Measurements from ENCODE around the gene CAPN9.
"Not testable (repeated sequence)": the region's sequence is repeated elsewhere in the genome, so short reads cannot be mapped to it uniquely, and the experiment has no call there.

CAPN9 gene

DNA sequence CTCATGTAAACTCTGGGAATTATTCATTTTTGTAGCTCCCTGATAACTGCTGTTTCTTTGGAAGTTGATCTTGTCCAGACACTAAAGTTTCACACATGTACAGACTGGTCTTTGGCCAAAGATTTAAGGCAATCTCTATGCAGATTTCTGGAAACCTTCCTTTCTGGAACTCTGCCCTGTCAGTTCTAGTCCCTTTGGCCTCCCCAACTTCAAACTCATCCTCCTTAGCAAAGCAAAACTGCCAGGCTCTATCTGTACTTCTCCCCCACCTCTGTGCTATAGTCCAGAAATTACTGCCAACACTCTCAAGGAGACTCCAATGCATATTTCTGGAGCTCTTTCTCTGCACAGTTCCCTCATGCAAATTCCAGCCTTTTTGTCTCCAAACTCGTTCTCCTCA, 84.6 kb downstream of the CAPN9 start:
- no peak for DNase-seq (ENCODE audit: low read depth)
- H3K4me3 ChIP-seq (ENCODE audit: low read depth, low read length) = no peak overlapping the region

DNA sequence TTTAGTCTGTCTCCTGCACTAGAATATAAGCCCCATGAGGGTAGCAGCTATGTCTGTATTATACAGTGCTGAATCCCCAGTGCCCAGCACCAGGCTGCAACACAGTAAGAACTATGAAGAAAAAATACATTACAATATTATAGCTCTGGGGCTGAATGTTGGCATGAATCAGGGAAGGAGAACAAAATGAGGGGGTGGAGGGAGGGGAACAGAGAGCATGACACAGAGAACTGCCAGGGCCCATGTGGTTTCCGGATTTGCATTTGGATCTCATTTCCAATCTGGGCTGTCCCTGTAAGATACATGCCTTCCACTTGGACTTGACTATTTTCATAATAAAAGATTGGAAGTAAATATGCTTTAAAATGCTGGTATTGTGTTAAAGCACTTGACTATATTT, 85.3 kb downstream of the CAPN9 start:
- no peak for DNase-seq (ENCODE audit: low read depth)
- H3K4me3 ChIP-seq (ENCODE audit: low read depth, low read length) = no peak overlapping the region

DNA sequence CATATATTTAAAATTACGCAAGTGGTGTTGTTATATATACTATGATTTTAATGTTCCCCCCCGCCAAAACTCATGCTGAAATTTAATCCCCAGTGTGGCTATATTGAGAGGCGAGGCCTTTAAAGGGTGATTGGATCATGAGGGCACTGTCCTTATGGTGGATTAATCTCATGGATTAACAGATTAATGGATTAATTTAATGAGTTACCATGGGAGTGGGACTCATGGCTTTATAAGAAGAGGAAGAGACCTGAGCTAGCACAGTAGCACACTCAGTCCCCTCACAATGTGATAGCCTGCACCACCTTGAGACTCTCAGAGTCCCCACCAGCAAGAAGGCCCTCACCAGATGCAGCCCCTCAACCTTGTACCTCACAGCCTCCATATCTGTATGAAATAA, 86.3 kb downstream of the CAPN9 start:
- no peak overlapping the region for H3K4me3 ChIP-seq (ENCODE audit: low read depth, low read length)
- no peak for DNase-seq (ENCODE audit: low read depth)

DNA sequence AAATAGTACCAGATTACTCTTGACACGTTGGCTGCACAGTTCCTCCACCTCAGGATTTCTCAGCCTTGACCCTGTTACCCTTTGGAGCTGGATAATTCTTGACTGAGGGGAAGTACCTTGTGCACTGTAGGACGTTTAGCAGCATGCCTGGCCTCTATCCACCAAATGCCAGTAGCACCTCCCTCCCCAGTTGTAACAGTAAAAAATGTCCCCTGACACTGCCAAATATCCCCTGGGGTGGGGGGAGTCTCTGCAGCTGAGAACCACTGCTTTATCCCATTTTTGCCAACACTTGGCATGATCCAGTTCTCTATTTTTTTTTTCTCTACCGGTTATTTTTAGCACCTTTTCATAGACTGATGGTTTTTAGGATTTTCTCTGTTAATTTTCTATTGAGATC, 87.1 kb downstream of the CAPN9 start:
- H3K4me3 ChIP-seq (ENCODE audit: low read depth, low read length) = no peak overlapping the region
- DNase-seq (ENCODE audit: low read depth) = no peak

DNA sequence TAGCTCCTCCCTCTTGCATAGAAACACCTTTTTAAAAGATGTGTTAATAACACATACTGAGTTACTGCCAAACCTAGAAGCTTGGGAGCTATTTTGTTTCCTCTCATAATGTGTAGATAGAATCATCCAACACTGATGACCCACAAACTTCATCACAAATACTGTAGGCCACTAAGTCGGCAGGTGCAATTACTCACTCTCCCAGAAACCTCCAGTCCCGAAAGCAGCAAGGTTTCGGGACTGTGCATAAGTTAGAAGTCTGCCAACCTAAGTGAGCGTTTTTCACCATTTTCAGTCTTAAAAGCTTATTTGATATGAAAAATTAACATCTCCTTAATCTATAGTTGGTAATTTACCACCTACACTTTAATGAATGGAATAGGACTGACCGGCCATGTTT, 89.2 kb downstream of the CAPN9 start:
- DNase-seq (ENCODE audit: low read depth) = no peak
- no peak overlapping the region for H3K4me3 ChIP-seq (ENCODE audit: low read depth, low read length)

DNA sequence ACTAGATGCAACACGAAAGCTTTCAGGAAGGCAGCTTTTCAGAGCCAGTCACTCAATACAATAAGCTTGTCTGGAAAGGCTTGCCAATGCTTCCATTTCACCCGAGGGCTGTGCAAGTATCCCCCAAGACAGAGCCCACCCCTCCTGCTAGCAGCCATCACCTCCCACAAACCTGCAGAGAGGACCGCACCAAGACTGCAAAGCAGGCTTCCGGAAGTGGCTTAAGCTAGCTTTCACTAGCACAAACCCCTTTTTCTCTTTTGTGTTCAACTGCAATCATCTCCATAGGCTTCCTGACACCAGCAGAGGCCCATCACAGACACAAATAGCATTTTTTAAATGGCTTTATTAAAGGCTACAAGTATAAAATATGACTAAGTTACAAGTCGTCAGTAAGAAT, 89.6 kb downstream of the CAPN9 start:
- H3K4me3 ChIP-seq (ENCODE audit: low read depth, low read length) = no peak overlapping the region
- no peak for DNase-seq (ENCODE audit: low read depth)

DNA sequence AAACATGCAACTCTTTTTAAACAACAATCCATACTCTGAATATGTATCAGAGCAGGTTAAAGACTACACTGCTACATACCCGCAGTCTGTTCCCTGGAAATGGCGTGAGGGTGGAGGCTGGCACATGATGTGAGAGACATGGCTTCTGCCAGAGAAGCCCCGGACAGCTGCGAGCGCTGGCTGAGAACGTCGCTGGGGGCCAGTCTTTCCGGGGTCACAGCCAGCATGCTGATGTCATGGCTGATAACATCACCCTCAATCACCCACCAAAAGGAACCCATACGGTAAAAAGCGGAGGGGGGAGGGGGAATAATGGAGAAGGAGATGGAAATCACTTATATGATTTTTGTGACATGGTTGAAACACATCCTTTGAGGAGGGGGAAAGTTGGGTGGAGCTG, 92.0 kb downstream of the CAPN9 start:
- no peak overlapping the region for H3K4me3 ChIP-seq (ENCODE audit: low read depth, low read length)
- no peak for DNase-seq (ENCODE audit: low read depth)

DNA sequence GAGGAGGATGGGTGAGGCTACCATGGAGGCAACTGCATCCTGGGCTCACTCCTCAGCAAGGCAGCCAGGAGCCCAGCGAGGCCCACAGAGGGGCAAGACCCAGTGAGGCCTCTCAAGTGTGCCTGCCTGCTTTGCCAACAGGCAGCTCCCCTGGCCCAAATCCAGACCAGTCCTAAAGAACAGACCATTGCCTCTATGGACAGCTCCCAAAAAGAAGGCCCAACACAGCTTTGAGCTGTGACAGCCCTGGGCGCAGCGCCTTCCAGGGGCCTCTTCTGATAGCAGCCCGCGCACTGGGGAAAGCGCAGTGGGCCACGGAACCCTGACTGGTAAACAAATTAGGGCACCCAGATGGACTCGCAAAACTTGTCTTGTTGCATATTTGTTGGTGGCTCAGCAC, 95.6 kb downstream of the CAPN9 start:
- DNase-seq (ENCODE audit: low read depth) = no peak
- H3K4me3 ChIP-seq (ENCODE audit: low read depth, low read length) = no peak overlapping the region

DNA sequence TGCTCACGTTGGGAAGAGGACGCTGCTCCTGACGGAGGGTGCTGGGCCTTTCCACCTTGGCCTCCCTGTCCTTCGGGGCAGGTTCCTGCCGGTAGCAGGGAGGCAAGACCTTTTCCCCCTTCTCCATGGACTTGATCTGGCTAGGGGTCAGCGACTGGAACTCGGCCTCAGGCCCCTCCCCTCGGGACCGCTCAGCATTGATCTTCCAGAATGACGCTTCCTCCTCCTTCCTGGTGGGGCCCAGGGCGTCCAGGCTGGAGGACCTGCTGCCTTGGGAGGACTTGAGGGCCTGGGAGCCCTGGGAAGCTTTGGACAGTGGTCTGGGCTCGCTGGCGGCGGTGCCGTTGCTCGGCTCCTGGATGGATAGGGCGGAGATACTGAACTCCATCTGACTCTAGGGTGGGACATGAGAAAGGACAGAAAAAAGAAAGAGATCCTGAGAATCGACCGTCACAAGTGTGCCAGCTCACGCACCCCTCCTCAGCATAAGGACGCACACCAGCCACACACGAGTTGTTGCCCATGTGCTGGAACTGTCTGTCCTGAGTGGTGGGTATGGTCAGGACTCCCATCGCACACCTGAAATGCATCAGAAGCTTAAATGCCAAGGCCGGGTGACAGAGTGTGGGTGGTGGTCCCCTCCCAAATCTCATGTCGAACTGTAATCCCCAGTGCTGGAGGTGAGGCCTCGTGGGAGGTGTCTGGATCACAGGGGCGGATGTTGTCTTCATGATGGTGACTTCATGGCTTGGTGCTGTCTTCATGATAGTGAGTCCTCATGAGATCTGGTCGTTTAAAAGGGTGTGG, 96.5 kb downstream of the CAPN9 start:
- no peak for DNase-seq (ENCODE audit: low read depth)
- no peak overlapping the region for H3K4me3 ChIP-seq (ENCODE audit: low read depth, low read length)

DNA sequence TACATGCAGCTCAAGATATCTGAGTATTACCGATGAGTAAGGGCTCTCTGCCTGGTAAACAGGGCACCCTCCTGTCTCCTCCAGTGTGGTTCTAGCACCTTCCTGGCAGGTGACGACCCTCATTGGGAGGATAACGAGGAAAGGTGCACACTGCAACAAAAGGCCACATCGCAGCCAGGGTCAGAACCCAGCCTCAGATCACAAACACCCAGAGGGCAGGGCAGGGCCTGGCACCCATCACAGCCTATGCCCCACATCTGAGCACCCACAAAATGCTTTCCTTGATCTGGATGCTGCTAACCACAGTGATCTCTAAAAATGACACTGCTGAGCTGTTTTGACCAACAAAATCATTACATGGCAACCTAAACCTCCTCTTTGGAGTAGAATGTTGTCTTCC, 97.4 kb downstream of the CAPN9 start:
- DNase-seq (ENCODE audit: low read depth) = no peak
- H3K4me3 ChIP-seq (ENCODE audit: low read depth, low read length) = no peak overlapping the region

DNA sequence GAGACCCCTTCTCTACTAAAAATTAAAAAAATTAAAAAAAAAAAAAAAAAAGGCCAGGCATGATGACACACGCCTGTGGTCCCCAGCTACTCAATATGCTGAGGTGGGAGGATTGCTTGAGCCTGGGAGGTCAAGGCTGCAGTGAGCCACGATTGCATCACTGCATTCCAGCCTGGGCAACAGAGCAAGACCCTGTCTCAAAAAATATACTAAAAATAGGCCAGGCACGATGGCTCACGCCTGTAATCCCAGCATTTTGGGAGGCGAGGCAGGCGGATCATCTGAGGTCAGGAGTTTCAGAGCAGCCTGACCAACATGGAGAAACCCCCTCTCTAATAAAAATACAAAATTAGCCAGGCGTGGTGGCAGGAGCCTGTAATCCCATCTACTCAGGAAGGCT, 98.0 kb downstream of the CAPN9 start:
- not testable (repeated sequence) for DNase-seq (ENCODE audit: low read depth); H3K4me3 ChIP-seq (ENCODE audit: low read depth, low read length)

DNA sequence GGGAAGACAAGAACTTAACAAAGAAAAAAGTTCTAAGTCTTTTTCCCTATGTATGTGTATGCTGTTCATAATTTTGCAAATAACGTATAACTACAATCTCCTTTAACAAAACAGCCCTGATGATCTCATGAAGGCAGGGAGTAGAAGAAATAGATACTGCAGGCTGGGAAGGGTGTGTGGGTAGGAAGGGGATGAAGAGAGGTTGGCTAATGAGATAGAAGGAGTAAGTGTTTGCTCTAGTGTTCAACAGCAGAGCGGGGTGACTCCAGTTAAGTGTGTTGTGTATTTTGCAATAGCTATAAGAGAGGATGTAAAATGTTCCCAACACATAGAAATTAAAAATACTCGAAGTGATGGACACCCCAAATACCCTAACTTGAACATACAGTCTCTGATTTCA, 101.0 kb downstream of the CAPN9 start:
- H3K4me3 ChIP-seq (ENCODE audit: low read depth, low read length) = no peak overlapping the region
- no peak for DNase-seq (ENCODE audit: low read depth)

DNA sequence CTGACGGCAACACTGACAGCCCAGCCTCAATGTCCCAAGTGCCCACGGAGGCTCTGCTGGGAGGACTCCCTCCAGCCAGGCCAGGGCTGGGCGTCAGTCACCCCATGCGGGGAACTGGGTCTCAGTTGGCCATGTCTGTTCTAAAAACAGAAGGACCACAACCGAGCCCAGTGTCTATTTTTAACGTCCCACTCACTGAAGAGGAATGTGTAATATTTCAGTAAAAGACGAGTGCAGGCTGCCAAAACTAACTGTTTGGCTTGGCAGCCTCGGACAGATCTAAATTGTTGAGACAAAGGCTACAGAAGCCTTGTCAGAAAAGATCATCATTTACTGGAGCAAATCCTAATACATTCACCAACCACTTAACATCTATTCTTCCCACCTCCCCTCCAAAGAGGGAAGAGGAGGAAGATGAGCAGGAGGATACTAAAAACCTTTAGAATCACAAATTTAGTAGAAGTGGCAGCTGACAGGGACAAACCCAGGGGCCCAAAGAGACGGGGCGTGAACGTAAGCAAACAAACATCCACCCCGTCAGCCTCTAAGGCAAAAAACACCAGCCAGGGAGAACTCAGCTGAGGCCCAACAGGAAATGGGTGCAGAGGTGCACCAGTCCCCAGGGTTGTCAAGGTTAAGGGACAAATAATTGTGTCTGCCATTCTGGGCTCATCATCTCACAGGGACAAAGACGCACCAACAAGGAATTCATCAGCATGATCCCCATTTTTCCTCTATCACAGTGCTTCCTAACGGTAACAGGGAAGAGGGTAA, 102.5 kb downstream of the CAPN9 start:
- H3K4me3 ChIP-seq (ENCODE audit: low read depth, low read length) = no peak overlapping the region
- peak; percentile 79 for DNase-seq (ENCODE audit: low read depth)

DNA sequence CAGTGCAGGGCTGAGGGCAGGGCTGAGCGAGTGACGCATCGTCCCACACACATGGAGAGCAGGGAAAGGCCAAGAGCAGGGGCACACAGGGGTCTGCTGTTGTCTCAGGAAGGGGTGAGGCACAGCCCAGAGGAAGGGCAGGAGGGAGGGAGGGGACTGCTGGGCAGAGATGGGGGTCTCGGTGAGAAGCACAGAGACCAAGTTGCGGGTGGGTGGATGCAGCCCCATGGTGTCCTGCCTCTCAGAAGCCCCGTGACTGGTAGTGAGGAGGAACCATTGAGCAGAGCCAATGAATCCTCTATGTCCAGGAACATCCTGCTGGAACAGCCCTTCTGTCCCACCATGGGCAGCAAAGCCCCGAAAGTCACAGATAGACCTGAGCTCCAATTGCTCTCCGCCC, 103.4 kb downstream of the CAPN9 start:
- H3K4me3 ChIP-seq (ENCODE audit: low read depth, low read length) = no peak overlapping the region
- DNase-seq (ENCODE audit: low read depth) = no peak

DNA sequence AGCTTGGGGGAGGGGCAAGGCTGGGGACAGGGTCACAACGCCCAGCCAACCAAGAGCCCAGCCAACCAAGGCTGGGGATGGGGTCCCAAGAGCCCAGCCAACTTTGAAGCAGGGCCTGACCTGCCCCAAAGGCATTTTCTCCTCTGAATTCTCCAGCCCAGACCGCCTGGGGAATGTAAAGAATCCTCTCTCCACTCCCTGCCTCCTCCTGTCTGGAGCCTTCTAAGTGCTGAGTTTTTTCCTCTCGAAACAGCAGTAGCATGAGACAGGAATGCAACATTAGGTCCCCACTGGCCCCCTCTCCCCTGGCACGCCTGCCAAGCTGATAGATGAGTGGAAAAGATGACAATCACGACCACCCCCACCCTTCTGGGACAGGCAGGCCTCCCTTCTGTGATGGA, 104.1 kb downstream of the CAPN9 start:
- H3K4me3 ChIP-seq (ENCODE audit: low read depth, low read length) = no peak overlapping the region
- no peak for DNase-seq (ENCODE audit: low read depth)

All from skeletal muscle cell (primary cell).